ENCODE measurements around the gene RPS19.

RPS19 gene

DNA sequence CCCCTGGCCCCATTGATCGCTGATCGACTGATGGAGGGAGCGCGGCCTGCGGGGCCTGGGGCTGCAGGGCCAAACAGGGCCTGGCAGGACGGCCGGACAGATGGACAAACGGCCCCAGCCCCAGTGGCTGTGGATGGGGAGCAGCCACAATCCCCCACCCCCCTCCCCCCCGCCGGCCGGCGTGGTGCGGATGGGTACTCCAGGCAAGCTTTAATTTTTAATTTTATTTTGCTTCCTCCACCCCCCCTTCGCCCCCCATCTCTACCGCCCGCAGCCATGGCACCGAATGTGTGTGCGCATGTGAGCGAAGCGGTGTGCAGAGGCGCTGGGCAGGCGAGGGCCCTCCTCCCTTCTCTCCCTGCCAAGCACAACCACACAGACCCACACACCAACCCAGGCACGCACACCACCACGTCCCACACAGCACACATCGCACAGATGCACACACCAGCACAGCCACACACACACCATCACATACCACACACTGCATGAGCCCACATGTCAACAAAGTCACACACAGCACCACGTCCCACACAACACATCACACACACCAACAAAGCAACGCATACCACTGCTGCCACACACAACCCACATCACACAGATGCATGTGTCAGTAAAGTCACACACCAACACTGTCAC is 55.8 kb downstream of the RPS19 start:
- DNase-seq: no peak

DNA sequence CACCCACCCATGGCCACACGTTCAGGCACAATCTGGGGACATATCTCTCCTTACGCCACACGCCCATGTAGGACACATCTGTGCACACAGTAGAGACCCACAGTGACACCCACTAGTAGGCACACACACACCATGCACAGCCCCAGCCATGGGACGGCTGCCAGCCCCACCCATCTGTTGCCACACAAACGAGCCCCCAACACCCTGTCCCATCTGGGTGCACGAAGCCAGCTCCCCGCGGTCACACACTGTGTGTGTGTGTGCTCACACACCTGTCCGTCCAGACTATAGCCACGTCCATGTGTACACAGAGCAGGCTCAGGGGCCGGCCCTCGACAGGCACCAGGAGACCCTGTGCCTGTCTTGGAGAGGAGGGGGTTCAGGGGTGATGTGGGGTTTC is 57.6 kb downstream of the RPS19 start:
- DNase-seq: no peak

DNA sequence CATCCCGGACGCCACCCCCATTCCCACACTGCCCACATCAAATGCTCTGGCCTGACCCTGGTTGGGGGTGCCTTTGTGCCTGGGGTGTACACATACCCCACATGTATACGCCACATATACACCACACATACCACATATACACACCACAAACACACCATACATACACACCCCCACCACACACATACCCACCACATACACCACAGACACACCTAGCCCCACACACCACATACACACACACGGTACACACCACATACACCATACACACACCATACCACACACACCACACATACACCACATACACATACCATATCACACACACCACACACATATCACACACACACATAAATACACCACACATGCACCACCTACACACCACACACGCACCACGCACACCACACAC is 58.0 kb downstream of the RPS19 start:
- DNase-seq: no peak

DNA sequence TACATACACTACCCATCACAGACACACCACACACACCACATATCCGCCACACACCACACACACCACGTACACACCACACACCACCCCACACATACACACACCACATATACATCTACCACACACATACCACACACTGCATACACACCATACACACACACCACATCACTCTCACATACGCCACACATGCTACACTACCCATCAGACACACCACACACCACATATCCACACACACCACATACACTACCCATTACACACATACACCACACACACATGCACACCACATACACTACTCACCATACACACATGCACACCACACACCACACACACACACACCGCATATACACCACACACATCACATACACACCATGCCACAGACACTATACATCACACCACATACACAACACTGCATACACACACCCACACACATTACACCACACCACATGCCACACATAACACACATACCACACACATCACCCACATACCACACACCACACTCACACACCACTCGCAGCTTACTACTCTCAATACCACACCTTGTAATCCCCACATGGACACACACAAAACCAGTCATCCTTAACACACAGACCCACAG is 58.7 kb downstream of the RPS19 start:
- DNase-seq: no peak

DNA sequence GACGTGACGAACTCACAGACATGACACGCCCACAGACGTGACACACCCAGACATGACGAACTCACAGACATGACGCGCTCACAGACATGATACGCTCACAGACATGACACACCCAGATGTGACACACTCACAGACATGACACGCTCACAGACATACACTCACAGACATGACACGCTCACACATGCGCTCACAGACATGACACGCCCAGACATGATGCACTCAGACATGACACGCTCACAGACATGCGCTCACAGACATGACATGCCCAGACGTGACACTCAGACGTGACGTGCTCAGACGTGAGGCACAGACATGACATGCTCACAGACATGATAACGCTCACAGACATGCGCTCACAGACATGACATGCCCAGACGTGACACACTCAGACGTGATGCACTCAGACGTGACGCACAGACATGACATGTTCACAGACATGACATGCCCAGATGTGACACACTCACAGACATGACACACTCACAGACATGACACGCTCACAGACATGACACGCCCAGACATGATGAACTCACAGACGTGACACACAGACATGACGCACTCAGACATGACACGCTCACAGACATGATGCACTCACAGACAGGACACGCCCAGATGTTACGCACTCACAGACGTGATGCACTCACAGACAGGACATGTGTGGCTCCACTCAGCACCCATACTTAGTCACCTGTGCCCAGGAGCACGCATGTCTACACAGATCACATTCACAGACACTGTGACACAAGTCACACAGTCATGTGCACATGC is 60.1 kb downstream of the RPS19 start:
- DNase-seq: no peak

DNA sequence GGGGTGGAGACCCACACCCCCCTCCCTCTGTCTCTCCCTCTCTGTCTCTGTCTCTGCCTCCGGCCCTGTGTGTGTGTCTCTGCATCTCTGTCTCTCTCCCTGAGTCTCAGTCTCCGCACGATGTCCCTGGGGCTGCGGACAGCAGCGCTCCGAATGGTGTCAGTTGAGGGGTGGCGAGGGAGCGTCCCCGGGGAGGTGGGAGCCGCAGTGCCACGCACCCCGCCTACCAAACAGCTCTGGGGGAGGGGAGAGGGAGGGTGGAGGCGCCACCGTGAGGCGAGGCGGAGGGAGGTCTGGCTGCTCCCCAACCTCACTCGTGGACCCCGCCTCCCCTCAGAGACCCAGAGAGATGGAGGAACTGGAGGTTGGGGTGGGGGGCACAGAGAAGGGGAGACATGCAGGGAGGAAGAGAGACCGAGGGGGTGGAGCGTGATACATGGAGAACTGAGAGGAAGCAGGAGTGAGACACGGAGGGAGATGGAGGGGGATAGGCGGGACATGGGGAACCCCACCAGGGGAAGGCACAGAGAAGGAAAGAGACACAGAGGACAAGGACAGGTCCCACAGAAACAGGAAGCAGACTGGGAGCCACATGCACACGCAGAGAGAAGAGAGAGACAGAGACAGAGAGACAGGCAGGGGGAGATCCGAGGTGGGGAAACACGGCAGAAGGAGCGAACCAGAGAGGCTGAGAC is 61.0 kb downstream of the RPS19 start:
- no peak for DNase-seq

DNA sequence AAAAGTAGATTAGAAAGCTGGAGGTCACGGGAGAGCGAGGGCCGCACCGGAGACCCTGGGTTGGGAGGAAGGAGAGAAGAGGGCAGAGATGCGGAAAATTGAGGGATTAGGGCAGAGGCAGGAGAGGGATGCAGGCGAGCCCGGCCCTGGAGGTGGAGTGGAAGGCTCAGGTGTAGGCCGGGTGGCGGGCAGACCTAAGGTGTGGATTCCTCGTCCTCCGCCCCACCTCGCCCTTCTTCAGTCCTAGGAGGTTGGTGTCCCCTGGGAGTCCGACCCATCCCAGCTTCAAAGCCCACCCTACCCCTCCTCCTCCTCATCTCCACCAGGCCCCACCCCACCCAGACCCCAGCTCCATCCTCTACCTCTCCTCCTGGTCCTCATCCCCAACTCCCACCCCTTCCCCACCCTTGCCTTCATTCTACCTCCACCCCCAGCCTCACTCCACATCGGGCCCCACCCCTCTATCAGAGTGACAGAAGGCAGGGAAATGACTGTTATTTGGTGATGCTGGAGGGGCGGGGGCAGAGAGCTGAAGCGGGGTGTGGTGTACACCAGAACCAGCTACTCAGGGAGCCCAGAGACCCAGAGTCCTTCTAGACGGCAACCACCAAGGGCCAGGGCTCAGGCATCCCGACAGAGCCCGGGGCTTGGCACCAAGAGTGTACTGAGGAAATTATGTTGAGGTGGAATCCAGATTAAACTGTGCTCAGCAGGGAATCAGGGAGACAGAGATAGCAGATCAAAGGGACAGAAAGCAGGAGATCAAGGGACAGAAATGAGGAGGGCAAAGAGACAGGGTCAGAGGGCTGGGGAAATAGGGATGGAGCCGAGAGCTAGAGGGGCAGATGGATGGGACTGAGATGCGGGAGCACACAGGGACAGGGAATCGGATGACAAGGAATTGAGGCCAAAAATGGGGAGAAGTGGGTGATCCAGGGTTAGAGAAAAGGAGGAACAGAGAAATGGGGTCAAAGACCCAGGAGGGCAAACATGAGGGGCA is 61.8 kb downstream of the RPS19 start:
- DNase-seq: no peak

Measured in activated effector memory CD4-positive, alpha-beta T cell treated with anti-CD3 and anti-CD28 coated beads, Interleukin-2, amount 50 U/mL, for 16 hours (primary cell).